Fibroblast of pulmonary artery (primary cell): ENCODE data around the gene HMG20B.
A peak's percentile ranks its signal among the peaks of the same experiment; 100 is the strongest.

Experiments
- DNase-seq: peaks from one replicate; pipeline ENCODE4 v3.0.0-alpha.2; 2010; ENCODE audit warnings: low read depth
- H3K4me3 ChIP-seq: replicated peaks from 2 replicates; pipeline ENCODE4 v1.5.1; 2011; ENCODE audit warnings: low read depth, mild to moderate bottlenecking, control low read depth, low read length, moderate library complexity
- CTCF ChIP-seq: IDR thresholded peaks from 2 replicates; pipeline ENCODE4 v1.5.1; 2011; ENCODE audit warnings: mild to moderate bottlenecking, control low read depth, low read length, inconsistent platforms; ENCODE audit errors: missing control alignments

HMG20B gene

GRCh38 chr19:3548606-3549005, 24.1 kb upstream of the HMG20B start:
- no peak for TF ChIP-seq CTCF
- no peak overlapping the region for H3K4me3 ChIP-seq
- DNase-seq = no peak

DNA sequence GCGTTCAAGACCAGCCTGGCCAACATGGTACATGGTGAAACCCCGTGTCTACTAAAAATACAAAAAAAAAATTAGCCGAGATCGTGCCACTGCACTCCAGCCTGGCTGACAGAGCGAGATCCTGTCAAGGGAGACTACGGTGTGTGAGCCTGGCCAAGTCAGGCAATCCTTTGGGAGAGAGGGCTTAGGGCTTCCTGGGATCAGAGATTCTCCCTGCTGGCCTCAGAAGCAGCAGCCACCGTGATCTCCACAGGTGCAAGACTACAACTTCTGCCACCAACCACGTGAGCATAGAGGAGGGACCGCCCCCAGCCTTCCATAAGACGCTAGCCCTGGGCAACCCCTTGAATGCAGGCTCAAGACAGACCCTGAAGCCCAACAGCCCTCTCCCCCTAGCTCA, 22.9 kb upstream of the HMG20B start:
- DNase-seq = no peak
- TF ChIP-seq CTCF = no peak
- no peak overlapping the region for H3K4me3 ChIP-seq

DNA sequence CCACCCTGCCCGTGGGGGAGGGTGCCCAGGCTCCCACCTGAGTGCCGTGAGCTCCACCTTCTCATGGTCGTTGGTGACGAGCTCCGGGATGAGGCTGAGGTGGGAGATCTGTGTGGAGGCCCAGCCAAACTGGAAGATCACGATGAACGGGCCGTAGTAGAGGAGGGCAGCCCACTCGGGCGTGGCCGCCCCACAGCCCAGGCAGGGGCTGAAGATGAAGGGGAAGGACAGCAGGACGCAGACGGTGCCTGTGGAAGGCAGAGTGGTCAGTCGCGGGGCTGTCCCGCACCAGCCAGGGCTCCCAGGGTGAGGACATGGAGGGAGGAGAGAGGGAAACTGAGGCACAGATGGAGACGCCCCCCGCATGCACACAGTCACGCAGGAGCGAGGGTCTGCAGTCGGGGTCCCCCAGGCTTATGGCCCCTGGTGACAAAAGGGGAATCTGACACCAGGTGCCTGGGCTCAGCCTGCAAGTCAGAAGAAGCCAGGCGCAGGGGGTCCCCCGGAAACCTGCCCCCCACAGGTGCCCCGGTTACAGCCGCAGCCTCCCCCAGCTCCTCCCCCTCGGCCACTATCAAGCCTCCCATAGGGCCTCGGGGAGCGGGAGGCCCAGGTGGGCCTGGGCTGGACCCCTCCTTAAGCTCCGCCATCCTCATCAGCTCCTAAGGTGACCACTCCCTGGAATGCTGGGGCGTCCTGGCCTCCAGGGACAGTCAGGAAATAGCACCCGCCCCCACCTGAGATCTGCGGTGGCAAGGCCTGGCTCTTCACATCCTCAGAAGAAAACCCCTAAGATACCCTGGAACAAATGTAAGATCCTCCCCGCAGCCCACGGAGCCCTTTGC, 21.6 kb upstream of the HMG20B start:
- TF ChIP-seq CTCF = no peak
- no peak overlapping the region for H3K4me3 ChIP-seq
- DNase-seq = no peak

- no peak for DNase-seq
- TF ChIP-seq CTCF = no peak
- H3K4me3 ChIP-seq = no peak overlapping the region
These were observed 21.0 kb upstream of the HMG20B start for GRCh38 chr19:3551792-3552095.

GRCh38 chr19:3554254-3555083, 18.3 kb upstream of the HMG20B start:
- no peak for TF ChIP-seq CTCF
- H3K4me3 ChIP-seq = no peak overlapping the region

DNA sequence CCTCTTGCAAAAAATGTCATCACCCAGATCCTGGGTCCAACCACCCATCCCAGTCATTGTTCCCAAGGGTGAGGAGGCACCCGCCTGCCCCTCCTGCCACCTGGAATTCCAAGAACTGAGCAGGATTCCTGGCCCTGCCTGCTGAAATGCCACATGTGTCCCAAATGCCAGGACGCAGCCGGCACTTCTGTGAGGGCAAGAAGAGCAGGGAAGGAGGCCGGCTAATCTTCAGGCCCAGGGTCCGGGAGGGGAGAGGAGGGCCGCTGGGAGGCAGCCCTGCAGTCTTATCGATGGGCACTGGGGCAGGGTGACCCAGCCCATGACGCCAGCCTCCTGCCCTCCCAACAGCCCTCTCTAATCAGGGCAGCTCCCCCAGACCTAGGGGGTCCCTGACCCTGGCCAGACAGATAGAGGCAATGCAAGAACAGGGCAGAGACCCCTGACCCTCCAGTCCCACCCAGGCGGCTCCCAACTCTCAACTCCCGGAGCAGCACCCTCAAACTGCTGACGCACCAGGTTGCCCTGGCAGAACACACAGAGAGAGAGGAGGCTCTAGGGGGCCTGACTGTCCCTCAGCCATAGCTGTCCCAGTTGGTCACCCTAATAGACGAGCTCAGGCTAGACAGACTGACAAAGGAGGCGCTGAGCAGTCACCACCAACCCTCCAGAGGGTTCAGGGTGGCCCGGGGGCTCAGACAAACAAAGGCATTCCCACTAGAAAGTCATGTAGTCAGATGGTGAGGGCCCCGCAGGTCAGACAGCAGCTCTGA, 16.9 kb upstream of the HMG20B start:
- H3K4me3 ChIP-seq = peak overlapping the region; percentile 70
- no peak for TF ChIP-seq CTCF
- DNase-seq = no peak

More at GRCh38 chr19:3554254-3555083, 18.3 kb upstream of the HMG20B start:
- DNase-seq = no peak
